CD4-positive, alpha-beta T cell treated with Interleukin-12 subunit alpha and Interleukin-12 subunit beta, for 1 hour (primary cell): Measurements from ENCODE around the gene EBF4.
A peak's percentile ranks its signal among the peaks of the same experiment; 100 is the strongest.

Experiments used
- DNase-seq: peaks from one replicate; pipeline ENCODE4 v3.0.0-alpha.2; 2020

The EBF4 gene

DNA sequence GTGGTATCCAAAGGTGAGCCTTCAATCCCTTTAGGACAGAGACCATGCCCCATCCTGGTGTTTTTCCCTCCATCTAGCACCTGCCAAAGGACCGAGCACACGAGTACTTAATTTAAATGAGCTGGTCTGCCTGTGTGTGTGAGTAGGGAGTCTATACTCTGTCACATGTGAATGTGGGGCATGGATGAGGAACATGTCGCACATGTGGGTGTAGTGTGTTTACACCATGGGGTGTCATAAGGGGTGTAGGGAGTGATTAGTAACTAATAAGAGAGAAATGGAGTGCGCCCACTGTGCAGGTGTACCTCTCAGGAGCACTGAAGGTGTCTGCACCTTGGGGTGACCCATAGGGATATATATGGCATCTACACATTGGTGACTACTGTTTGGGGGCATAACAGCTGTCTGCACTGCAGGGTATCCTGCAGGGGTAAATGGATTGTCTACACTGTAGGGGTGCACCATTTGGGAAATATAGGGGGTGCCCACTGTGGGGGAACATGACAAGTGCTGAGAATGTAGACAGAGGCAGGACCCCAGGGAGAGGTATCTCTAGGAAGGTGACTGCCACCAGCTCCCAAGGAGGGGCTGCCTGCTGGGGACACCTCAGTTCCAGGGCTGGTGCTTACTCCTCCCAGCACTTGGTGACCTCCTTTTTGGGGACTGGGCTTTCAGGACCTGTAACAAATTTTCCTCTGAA, 53.5 kb downstream of the EBF4 start:
- no peak for DNase-seq

DNA sequence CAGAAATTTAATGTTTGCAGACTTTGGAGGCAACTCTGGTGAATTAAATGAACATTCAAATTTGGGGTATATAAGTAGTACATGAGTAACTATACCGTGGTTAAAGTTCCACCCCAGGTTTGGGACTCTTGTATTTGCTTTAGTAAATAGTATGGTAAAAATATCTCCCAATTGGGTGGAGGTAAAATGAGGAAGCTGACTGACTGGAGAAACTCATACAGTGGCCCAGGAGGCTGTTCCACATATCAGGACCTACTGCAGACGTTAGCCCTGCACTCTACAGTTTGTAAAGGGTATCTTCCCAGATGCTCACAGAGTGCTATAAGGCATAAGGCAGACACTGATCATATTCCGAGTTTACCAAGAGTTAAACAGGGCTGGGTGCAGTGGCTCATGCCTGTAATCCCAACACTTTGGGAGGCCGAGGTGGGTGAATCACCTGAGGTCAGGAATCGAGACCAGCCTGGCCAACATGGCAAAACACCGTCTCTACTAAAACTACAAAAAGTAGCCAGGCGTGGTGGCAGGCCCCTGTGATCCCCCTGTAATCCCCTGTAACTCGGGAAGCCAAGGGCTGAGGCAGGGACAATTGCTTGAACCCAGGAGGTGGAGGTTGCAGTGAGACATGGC, 54.2 kb downstream of the EBF4 start:
- DNase-seq, result no peak

DNA sequence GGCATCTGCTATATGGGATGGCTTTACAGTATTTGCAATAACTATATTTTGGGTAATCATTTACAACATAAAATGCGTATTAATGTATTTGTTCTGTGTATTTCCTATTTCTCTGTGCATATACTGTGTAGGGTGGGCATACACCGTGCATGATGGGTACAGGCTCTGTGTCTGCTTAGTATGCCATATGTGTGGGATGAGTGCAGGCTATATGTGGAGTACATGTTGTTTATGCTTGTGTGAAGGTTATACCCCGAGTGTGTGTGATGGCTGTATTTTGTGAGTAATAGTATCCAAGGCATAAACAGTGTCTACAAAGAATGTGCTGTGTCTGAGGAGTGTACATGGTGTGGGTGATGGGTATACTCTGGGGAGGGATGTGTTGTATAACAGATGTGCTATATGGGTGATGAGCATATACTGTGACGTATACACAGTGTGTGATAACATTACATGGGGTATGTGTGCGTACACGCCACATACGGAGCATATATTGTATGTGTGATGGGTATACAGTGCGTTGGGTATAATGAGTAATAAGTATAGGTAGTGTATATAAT, 55.2 kb downstream of the EBF4 start:
- no peak for DNase-seq

DNA sequence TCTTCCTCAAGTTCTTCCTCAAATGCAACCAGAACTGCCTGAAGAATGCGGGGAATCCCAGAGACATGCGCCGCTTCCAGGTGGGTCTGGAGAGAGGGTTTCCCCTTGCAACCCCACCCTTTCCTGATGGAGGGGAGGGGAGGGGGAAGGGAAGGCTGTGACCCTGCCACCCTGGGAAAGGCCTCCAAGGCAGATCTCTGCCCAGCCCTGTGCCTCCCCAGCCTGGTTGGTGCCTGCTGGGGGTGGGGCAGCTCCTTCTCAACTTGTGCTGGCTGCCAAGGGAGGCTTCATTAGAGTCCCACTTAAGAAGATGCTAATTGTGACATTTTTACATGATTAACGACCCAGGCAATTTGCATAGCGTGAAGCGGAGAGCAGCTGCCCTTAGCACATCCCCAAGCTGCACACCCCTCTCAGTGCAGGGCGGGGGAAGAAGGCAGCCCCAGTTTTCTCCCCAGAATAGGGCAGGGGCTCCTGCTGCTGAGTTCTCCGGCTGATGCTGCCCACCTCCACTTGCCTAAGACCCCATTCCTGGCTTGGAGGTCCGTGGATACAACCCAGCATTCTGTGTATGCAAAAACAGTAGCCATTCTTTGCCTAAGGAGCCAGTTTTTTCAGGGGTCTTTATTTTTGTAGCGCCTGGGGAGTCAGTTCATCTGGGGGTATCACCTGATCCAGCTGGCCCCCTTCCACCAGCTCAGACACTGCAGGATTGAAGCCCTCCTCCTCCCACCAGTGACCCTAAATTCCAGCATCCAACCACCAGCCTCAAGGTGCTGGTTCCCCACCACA, 56.2 kb downstream of the EBF4 start:
- DNase-seq, result no peak

DNA sequence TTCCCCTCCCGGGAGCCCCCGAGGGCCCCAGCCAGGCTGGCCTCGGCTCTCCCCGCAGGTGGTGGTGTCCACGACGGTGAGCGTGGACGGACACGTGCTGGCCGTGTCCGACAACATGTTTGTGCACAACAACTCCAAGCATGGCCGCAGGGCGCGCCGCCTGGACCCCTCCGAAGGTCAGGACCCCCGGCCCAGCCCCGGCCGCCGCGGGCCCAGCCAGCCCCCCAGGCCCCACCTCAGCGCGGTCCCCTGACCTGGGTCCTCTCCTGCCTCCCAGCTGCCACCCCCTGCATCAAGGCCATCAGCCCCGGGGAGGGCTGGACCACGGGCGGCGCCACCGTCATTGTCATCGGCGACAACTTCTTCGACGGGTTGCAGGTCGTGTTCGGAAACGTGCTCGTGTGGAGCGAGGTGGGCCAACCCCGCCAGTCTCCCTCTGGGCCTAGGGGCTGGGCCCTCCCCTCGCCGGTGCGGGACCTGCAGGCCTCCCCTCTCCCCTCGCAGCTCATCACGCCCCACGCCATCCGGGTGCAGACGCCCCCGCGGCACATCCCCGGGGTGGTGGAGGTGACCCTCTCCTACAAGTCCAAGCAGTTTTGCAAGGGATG, 56.9 kb downstream of the EBF4 start:
- no peak for DNase-seq

DNA sequence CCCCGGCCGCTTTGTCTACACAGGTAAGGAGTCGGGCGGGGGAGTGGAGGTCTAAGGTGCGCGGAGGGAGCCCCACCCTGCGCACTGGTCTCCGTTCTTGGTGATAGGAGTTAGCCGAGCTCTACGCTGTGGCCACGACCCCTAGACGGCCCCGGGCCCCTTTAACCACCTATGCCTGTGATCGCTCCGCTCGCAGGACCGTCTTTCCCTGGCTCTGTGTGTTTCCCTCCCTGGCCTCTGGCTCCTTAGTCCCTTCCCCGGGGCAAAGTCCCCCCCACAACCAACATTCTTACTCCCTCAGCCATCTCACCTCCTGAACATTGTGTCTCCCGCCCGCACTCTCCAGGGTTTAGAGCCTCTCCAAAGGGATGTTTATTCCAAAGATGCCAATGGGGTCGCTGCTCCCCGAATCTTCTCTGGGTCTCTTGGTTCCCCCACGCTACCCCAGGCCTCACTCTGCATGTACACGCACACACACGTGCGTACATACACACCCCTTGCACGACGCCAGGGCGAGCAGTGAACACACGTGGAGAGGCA, 57.4 kb downstream of the EBF4 start:
- no peak for DNase-seq

DNA sequence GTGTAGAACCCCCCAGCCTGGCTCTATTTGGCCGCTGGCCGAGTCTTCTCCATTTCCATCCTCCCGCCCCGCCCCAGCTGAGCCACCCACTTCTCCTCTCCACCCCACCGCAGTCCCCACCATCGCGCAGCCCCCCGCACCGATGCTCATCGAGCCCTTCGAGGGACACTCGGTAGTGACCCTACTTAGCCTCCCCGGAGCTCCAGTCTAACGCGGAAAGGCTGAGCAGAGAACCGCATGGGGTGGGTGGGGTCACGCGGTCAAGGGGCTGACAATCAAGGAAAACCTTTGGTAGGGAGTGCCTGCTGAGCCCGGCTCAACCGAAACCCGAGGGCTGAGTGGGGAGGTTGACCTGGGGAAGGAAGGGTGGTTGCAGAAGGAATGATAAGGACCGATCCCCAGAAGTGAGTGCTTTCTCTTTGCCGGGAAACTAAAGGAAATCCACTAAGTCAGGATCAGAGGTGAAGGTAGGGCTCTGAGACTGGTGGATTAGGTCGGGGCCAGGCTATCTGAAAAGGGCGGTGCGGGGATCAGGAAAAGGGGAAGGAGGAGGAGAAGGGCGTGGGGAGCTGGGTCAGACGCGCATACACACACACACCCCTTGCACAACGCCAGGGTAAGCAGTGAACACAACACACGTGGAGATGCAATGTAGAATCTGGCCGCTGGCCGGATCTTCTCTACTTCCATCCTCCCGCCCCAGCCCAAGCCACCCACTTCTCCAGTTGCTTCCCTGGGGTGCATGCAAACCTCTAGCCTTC, 58.1 kb downstream of the EBF4 start:
- peak; percentile 23 for DNase-seq

DNA sequence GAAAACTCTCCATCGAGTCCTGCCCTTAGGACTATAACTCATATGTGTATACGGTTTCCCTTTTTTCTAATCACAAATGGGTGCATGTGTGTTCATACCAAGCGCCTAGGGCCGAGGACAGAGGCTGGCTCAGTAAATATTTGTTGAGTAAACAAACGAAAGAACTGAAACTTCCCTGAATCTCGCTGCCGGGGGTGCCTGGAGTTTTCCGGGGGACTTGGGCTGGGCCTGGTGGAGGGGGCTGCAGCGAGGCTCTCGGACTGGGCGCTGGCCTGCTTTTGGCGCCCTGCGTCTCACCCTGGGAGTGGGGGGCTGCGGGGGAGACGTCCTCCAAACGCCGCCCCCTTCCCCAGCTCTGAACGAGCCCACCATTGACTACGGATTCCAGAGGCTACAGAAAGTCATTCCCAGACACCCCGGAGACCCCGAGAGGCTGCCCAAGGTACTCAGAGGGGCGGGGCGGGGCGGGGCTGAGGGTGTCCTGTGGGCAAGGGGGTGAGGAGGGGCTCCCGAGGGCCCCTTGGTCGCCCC, 58.8 kb downstream of the EBF4 start:
- no peak for DNase-seq

DNA sequence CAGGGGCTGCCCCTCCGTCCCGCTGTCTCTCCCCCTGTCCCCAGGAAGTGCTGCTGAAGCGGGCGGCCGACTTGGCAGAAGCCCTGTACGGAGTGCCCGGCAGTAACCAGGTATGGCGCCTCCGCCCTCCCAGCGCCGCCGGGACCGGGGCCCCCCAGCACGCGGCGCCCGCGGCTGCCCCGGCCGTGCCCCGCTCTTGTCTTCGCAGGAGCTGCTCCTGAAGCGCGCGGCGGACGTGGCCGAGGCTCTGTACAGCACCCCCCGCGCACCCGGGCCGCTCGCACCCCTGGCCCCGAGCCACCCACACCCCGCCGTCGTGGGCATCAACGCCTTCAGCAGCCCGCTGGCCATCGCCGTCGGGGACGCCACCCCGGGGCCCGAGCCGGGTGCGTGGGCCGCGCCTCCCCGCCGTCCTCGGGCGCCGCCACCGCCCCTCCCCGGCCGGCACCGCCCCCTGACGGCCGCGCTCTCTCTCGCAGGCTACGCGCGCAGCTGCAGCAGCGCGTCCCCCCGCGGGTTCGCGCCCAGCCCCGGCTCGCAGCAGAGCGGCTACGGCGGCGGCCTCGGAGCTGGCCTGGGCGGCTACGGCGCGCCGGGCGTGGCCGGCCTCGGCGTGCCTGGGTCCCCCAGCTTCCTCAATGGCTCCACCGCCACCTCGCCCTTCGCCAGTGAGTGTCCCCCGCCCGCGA, 59.4 kb downstream of the EBF4 start:
- DNase-seq, result peak; percentile 65

DNA sequence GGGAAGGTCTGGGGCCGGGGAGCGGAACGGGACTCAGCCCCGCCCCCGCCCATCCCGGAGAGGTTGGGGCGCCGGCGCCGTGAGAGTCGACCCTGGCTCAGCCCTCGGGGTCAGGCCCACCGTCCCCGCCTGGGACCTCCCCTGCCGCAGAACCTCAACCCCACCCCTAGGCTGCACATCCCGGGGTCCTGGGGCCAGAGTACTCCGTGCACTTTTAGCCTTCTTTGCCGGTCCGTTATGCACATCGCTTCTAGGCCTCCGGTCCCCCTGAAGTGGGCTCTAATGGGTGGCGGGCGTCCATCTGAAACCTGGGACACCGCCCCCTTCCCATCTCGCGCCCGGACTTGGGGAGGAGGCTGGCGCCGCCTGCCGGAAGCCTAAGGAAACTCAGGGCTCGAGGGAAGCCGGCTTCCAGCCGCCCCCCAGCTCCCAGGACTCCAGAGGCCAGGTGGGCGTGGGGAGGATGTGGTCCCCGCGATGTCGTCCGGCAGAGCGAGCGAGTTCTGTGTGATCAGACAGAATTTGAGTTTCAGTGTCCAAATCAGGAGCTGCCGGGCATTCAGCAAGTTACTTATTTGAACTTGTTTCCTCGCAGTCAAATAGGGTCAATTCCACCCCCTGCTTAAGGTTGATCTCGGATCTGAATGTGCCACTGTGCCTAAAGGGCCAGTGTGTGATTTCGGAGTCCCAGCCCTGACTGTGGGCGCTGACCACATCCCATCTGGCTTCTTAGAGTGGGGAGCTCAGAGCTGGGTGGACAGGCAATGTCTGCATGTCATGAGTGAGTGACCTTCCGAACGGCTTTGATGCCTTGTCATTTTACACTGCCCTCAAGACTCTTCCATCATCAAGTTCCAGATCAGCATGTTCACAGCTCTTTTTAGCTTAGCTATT, 60.2 kb downstream of the EBF4 start:
- DNase-seq, result peak; percentile 52

DNA sequence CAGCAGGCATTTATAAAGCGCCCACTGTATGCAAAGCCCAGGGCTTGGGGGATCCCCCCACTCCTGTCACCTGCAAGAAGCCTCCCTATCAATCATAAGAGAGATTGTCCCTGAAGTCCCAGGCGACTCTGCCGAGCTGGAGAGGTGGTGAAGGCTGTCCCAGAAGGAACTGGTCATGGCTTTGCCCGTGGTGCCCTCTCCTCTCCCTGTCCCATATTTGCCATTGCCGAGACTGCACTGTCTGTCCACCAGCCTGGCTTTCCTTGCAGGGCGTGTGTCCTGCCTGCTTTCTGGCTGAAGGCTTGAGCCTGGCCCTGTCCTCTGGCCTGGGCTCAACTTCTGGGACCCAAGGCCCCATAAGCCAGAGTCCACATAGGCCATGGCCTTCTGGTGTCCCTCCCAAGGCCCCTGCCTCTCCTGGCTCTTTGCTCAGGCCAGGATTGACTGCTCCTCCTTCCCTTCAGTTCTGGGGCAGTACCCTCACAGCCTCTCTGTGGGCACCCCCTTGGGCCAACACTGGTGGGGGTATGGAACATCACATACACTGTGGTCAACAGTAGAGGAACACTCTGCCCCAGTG, 61.0 kb downstream of the EBF4 start:
- DNase-seq, result no peak

DNA sequence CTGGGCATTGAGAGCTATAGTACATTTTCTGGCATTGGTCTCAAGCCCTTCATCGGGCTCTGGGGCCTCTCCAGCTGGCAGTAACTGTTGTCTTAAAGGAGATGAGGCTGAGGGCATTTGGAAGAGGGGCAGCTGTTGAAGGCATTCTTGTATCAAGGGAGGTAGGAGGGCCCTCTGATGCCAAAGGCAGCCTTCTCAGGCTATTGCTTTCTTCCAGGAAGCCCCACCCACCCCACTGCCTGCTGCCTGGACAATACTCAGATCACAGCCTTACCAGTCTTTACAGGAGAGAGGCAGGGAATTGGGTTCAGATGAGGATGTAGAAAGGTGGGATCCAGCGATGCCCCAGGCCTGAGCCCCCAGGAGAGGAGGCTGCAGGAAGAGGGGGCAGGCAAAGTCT, 61.8 kb downstream of the EBF4 start:
- no peak for DNase-seq

DNA sequence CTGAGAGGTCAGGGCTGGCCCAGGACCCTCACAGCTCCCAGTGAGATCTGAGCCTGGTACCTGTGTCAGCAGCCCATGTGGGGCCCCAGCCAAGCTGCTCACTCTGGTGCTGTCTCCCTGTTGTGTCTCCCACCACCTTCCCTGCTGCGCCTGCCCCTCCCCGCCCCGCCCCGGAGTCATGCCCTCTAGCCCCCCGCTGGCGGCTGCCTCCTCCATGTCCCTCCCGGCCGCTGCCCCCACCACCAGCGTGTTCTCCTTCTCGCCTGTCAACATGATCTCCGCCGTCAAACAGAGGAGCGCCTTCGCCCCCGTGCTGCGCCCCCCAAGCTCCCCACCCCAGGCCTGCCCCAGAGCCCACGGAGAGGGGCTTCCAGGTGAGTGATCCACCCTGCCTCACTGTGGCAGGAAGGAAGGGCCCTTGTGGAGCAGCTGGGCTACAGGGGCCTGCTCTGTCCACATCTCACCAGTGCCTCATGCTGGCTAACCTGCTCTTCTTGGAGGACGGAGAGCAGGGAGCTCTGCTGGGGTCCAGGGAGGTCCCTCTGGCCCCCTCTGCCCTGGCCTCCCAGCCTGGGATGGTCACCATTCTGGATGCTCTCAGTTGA, 63.0 kb downstream of the EBF4 start:
- no peak for DNase-seq

DNA sequence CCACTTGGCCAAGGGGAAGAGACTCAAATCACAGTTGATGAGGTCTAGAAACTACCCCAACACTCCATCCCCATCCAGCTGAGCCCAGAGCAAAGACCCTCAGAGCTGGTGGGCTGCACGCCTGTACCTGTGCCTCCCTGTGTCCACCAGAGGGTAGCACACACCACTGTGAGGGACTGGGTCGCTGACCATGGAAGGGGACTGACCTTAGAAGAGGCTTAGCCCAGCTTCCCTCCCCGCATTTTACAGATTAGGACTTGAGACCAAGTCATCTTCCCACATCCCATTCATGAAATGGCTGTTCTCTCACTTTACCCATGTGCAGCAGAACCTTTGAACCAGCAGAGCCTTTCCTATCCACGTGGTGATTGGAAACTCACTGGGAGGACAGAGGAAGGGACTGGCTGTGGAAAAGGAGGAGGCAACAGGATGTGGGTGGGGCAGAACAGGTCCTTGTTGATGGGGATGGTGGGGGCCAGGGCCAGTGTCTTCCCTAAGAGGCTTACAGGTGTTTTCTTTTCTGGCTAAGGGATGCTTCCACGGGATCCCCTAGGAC, 63.6 kb downstream of the EBF4 start:
- no peak for DNase-seq

DNA sequence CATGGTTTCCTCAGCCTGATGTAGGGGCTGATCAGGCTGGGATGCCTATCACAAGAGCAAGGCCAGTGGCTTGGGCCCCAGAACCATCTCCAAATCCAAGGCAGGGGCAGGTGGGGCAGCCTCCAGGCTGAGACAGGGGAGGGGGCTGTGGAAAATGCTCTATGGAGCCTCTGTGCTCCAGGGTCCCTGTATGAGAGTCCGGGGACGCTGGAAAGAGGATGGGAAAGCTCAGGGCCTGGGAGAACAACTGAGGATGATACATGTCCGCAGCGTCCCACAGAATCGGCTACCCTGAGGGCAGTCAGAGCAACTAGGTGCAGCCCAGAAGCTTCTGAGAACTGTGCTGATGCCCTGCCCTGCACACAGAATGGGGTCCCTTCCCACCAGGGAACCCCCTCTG, 64.4 kb downstream of the EBF4 start:
- no peak for DNase-seq

DNA sequence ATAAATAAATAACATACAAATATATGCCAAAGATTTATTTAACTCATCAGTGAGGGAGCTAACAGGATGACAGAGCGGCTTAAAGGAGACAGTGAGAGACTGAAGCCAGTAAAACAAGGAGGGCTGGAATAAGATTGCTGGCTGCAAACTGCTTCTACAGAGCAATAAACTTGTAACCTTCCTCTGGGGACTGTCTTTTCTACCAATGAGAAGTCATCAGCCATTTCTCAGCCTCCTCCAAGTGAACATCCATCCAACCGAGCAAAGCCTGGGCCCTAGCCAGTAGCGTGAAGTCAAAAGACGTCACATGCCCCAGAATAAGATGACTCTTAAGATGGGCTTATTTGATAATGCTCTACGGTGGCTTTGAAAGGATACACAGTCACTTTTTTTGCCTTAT, 65.4 kb downstream of the EBF4 start:
- DNase-seq, result no peak

DNA sequence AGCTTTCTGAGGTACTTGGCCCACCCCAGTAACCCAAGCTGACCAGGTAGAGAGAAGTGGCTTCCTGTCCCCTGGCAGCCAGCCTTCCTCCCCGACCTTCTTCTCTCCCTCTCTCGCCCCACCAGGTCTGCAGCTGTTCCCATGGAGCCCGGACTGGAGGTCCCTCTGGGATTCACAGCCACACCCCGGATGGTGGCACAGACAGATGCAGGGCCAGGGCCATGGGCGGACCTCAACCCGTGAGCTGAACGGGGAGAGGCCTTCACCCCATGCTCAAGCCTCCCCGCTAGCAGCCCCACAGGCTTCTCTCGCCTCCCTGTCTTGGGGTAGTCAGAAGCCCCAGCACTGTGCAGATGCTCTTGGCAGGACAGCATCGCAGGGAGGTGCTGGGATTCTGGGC, 66.6 kb downstream of the EBF4 start:
- DNase-seq, result no peak

DNA sequence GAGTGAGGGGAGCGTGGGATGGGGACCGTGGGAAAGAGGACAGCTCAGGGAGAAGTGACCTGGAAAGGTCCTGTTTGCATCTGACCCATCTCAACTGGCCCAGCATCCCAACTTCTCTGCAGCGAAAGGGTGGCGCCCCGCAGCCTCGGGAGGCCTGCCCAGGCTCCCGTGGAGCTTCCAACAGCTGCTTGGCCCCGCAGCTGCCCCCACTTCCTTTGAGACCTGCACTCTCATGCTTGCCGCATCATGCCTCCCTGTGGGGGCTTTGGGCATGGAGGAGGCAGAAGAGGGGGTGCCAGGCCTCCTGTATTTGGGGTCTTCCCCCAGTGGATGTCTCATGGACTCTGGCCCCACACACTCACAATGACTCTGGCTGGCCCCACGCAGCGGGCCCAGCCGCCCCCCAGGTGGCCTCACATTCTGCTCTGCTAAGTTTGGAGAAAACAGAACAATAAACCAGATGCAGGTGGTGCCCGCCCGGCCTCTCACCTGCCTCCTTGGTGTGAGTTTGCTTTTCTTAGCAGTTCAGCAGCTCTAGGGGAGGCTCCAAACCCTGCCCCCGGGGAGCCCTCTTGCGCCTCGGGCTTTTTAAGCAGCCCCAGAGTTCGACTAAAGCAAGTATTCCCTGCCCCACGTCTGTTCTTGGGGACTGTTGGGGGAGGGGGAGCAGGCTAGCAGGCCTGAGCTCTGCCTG, 67.2 kb downstream of the EBF4 start:
- DNase-seq, result no peak
